Ramos (cell line): ENCODE data around the gene ARHGAP15.

ENCODE experiments used
- in situ Hi-C: fragments of 300-500 bp; cut with MboI; formaldehyde crosslinking; loops from one replicate; pipeline ENCODE4 v1.14.3; 2022; ENCODE audit warnings: low sequenced_read_pairs; ENCODE audit not compliant: unreplicated experiment

The ARHGAP15 gene

GRCh38 chr2:143640826-143641225 lies 511.6 kb downstream of the ARHGAP15 start:
- in situ Hi-C loops: no loop called here

GRCh38 chr2:143645921-143646645 lies 516.9 kb downstream of the ARHGAP15 start:
- in situ Hi-C loops: no loop called here

GRCh38 chr2:143649226-143649740 lies 520.1 kb downstream of the ARHGAP15 start:
- in situ Hi-C loops: no loop called here

- in situ Hi-C loops: no loop called here
These were observed 523.5 kb downstream of the ARHGAP15 start for GRCh38 chr2:143652692-143653091.

GRCh38 chr2:143668234-143668633 lies 539.0 kb downstream of the ARHGAP15 start:
- in situ Hi-C loops: no loop called here

GRCh38 chr2:143674051-143674450 lies 544.8 kb downstream of the ARHGAP15 start:
- in situ Hi-C loops: no loop called here

GRCh38 chr2:143675021-143675420 lies 545.8 kb downstream of the ARHGAP15 start:
- in situ Hi-C loops: no loop called here

- in situ Hi-C loops: no loop called here
These were observed 550.4 kb downstream of the ARHGAP15 start for GRCh38 chr2:143679617-143680016.

GRCh38 chr2:143680885-143681405 lies 551.7 kb downstream of the ARHGAP15 start:
- in situ Hi-C loops: no loop called here

- in situ Hi-C loops: no loop called here
These were observed 553.3 kb downstream of the ARHGAP15 start for GRCh38 chr2:143682436-143683055.

GRCh38 chr2:143683977-143684376 lies 554.8 kb downstream of the ARHGAP15 start:
- in situ Hi-C loops: no loop called here

GRCh38 chr2:143684551-143685320 lies 555.5 kb downstream of the ARHGAP15 start:
- in situ Hi-C loops: no loop called here

GRCh38 chr2:143685421-143686078 lies 556.3 kb downstream of the ARHGAP15 start:
- in situ Hi-C loops: no loop called here

GRCh38 chr2:143686585-143687164 lies 557.5 kb downstream of the ARHGAP15 start:
- in situ Hi-C loops: no loop called here

GRCh38 chr2:143688248-143688647 lies 559.0 kb downstream of the ARHGAP15 start:
- in situ Hi-C loops: no loop called here

- in situ Hi-C loops: no loop called here
These were observed 559.6 kb downstream of the ARHGAP15 start for GRCh38 chr2:143688815-143689214.

- in situ Hi-C loops: no loop called here
These were observed 560.3 kb downstream of the ARHGAP15 start for GRCh38 chr2:143689541-143689940.

- in situ Hi-C loops: no loop called here
These were observed 561.0 kb downstream of the ARHGAP15 start for GRCh38 chr2:143690235-143690634.

GRCh38 chr2:143691121-143691520 lies 561.9 kb downstream of the ARHGAP15 start:
- in situ Hi-C loops: no loop called here

GRCh38 chr2:143692162-143692561 lies 562.9 kb downstream of the ARHGAP15 start:
- in situ Hi-C loops: no loop called here
